Right atrium auricular region (tissue), 2 donors: ENCODE measurements around the gene FAHD1. TPM values are rescaled to one million over a fixed set of nuclear protein-coding genes. Genes with fewer than 3 reads are reported as not detected.

ENCODE experiments used
- DNase-seq: peaks from one replicate; pipeline ENCODE4 v3.0.0-alpha.2; 2019; ENCODE audit warnings: low spot score
- H3K27ac ChIP-seq, 2 donors: fragments of 200-600 bp; sonication (generic); 1 replicate in 1 of 2; 2 replicates in 1 of 2; pipeline ENCODE4 v1.5.1; 2016 to 2019
- H3K27me3 ChIP-seq, 2 donors: fragments of 200-600 bp; sonication (generic); one replicate each; pipeline versions ENCODE4 v1.5.1 to v1.6.0; 2017 to 2019
- H3K36me3 ChIP-seq: fragments of 200-600 bp; sonication (generic); one replicate; pipeline ENCODE4 v1.5.1; 2016
- H3K4me1 ChIP-seq, 2 donors: fragments of 200-600 bp; sonication (generic); one replicate each; pipeline versions ENCODE4 v1.5.1 to v1.6.0; 2017 to 2019
- H3K4me3 ChIP-seq, 2 donors: fragments of 200-600 bp; sonication (generic); 1 replicate in 1 of 2; 2 replicates in 1 of 2; pipeline ENCODE4 v1.5.1; 2017 to 2019; ENCODE audit warnings: mild to moderate bottlenecking in 1 of 2, moderate library complexity in 1 of 2
- H3K9me3 ChIP-seq, 2 donors: fragments of 200-600 bp; sonication (generic); one replicate each; pipeline ENCODE4 v1.5.1; 2019
- CTCF ChIP-seq, 2 donors: fragments of 200-600 bp; sonication (generic); IDR thresholded peaks; one replicate each; pipeline ENCODE4 v1.5.1; 2019; ENCODE audit warnings: antibody characterized with exemption in 2 of 2
- total RNA-seq, 2 donors: library from RNA; depleted of rRNA; stranded (reverse); fragments of >200 nt; gene quantifications; one replicate each; pipeline ENCODE4 v1.1.0, GENCODE V29; 2016

Gene FAHD1
- total RNA-seq, 2 donors from 2014 or later = 35.8 to 59.3 TPM

- no peak for DNase-seq
- Histone ChIP-seq H3K4me1 (peaks cover 0 to 16% of the 10 kb centered on the region in 2 donors), H3K36me3 (peaks cover 64% of the 10 kb centered on the region), H3K4me3 (no peak overlapping the region), H3K27me3 (no peaks in the 10 kb centered on the region), H3K9me3 (no peaks in the 10 kb centered on the region), H3K27ac (no peak overlapping the region)
- no peak for TF ChIP-seq CTCF (IDR thresholded peaks at IDR 0.05)
Observed at GRCh38 chr16:1820096-1820945, 6.7 kb upstream of the FAHD1 start.

DNA sequence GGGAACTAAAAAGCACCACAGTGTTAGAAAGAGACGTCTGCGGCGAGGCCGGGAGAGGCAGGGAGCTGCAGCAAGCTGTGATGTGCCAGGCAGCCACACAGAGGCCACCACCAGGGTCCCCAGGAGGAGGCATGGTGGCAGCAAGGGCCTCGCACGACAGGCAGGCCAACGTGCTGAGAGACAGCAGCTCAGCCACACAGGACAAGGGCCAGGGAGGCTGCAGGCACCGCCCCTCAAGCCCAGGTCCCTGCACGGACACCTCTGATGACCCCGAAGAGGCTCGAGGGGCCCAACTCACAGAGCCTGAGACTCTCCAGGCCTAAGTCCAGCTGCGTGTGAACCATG is 6.1 kb upstream of the FAHD1 start:
- no peaks in the 10 kb centered on the region for H3K27me3 ChIP-seq
- TF ChIP-seq CTCF (IDR thresholded peaks at IDR 0.05) = no peak
- H3K4me1 ChIP-seq = peaks cover 0 to 22% of the 10 kb centered on the region in 2 donors
- H3K36me3 ChIP-seq = peaks cover 58% of the 10 kb centered on the region
- H3K9me3 ChIP-seq = no peaks in the 10 kb centered on the region
- no peak overlapping the region for H3K4me3 ChIP-seq
- DNase-seq = no peak
- H3K27ac ChIP-seq = no peak overlapping the region

DNA sequence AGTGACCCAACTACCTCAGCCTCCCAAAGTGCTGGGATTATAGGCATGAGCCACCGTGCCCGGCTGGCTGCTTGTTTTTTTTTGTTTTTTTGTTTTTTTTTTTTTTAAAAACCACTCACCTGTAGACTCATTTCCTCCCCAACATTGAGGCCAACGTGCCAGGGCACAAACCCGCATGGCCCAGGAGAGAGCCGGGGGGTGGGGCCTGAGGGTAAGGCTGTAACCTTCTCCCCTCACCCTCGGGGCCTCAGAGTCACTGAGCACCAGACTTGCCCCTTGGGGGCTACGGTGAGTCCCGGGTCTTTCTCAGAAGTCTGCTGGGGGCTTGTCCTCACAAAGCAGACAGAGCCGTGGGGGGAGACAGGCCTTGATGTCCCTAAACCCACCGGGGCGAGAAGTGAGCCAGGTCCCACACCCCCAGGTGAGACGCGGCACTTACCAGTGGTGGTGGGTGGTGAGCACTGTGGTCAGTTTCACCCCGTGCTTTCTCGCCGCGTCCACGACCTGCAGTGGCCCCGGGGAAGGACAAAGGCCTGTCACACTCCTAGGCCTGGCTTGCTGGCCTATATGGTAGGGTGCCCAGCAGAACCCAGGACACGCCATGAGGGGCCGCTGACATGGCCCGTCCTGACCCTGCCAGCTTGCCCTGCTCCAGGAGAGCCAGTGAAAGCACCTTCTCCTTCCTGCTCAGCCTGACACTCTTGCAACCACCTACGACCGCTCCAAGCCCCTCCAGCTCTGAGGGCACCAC is 5.0 kb upstream of the FAHD1 start:
- no peaks in the 10 kb centered on the region for H3K27me3 ChIP-seq
- H3K36me3 ChIP-seq = peaks cover 48% of the 10 kb centered on the region
- peaks cover 0 to 22% of the 10 kb centered on the region in 2 donors for H3K4me1 ChIP-seq
- no peak for TF ChIP-seq CTCF (IDR thresholded peaks at IDR 0.05)
- H3K4me3 ChIP-seq = no peak overlapping the region
- no peaks in the 10 kb centered on the region for H3K9me3 ChIP-seq
- no peak overlapping the region for H3K27ac ChIP-seq
- no peak for DNase-seq

GRCh38 chr16:1822801-1823200 is 4.2 kb upstream of the FAHD1 start:
- Histone ChIP-seq H3K36me3 (peaks cover 43% of the 10 kb centered on the region), H3K9me3 (no peaks in the 10 kb centered on the region), H3K27ac (no peak overlapping the region), H3K4me1 (peaks cover 0 to 27% of the 10 kb centered on the region in 2 donors), H3K4me3 (no peak overlapping the region), H3K27me3 (no peaks in the 10 kb centered on the region)
- no peak for TF ChIP-seq CTCF (IDR thresholded peaks at IDR 0.05)
- DNase-seq = no peak

GRCh38 chr16:1823821-1824220 is 3.2 kb upstream of the FAHD1 start:
- H3K27me3 ChIP-seq = no peaks in the 10 kb centered on the region
- no peak overlapping the region for H3K27ac ChIP-seq
- no peak for TF ChIP-seq CTCF (IDR thresholded peaks at IDR 0.05)
- peaks cover 0 to 36% of the 10 kb centered on the region in 2 donors for H3K4me1 ChIP-seq
- H3K4me3 ChIP-seq = no peak overlapping the region
- peaks cover 33% of the 10 kb centered on the region for H3K36me3 ChIP-seq
- no peak for DNase-seq
- no peaks in the 10 kb centered on the region for H3K9me3 ChIP-seq
